GM21786 (cell line): ENCODE results near the gene ANTXRL.
"Not testable (repeated sequence)": the region's sequence is repeated elsewhere in the genome, so short reads cannot be mapped to it uniquely, and the experiment has no call there.

Experiments used
- ATAC-seq: cut with Tn5 transposase; IDR thresholded peaks from one replicate; pipeline ENCODE4 v1.9.1; 2021; ENCODE audit not compliant: unreplicated experiment

ANTXRL gene

DNA sequence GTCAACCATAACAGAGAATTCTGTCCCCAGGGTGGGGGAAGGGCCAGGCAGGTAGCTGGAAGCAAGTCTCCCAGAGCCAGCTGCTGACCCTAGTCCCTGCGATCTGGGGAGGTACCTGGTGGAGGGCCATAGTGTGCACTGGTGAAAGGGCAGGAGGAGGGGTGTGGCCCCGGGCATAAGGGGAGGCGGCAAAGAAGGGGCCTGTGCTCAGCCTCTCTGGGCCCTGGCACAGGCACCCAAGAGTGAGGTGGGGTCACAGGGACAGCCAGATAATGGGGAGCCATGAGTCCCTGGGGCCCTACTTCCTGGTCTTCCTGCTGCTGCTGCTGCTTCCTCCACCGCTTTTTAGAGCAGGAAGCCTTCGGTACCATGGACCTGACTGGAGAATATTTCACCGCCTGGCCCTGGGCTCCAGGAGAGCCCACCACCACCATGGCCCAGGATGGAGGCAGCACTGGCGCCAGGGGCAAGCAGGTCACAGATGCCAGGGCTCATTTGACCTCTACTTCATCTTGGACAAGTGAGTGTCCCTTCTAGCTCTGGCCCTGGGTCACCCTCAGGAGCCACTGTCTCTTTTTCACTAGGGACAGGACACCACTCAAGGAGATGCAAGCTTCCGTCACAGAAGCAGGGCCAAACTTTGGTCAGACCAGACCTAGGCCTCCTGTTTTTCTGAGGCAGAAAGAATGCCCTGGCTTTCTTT lies at the start of gene ANTXRL:
TSS of gene ANTXRL (plus strand) at position 7 of the 703 bp plus-strand sequence. CDS start at position 273, 266 bp downstream.
- ATAC-seq: no peak

DNA sequence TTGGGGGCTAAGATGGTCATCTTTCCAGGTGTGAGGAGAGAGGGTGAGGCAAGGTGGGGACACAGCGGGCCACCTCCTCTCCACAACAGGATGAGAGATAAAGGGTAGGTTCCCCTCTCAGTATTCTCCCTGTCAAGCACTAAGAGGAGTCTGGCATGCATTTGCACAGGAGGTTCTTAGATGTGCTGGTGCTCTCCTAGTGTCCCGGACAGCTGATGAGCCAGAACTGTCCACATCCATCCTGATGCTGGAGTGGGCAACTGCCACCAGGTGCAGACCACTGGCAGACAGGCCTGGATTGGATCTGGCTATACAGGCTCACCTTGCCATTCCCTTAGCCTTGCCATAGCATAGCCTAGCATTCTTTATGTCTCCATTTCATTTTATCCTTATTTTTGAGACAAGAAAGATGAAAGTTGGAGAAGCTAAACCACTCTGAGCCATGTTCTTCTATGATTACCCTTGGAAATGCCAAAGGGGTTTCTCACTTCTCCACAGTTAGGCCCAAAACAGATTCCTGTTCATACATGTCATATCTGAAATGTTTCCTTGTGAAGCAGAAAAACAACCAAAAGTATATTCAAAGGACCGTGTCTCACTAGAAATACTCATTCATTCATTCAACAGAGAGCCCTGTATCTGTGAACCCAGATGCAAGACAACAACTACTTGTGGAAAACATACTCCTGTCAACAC lies 48.8 kb upstream of the ANTXRL start:
- no peak for ATAC-seq

DNA sequence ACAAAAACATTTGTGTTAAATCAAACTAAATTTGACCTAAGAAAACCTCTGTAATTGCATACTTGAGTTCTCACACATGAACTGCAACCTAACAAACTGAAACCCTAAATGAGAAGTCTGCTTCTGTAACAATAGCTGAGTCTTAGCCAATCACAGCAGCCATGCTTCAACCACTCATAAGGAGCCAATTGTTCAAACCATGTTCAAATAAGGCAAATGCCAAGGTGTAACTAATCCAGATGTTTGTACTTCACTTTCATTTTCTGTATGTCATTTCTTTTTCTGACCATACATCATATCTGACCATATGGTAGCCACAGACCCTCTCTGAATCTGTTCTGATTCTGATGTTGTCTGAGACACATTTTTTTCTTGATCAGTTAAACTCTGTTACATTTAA lies 47.5 kb upstream of the ANTXRL start:
- no peak for ATAC-seq

DNA sequence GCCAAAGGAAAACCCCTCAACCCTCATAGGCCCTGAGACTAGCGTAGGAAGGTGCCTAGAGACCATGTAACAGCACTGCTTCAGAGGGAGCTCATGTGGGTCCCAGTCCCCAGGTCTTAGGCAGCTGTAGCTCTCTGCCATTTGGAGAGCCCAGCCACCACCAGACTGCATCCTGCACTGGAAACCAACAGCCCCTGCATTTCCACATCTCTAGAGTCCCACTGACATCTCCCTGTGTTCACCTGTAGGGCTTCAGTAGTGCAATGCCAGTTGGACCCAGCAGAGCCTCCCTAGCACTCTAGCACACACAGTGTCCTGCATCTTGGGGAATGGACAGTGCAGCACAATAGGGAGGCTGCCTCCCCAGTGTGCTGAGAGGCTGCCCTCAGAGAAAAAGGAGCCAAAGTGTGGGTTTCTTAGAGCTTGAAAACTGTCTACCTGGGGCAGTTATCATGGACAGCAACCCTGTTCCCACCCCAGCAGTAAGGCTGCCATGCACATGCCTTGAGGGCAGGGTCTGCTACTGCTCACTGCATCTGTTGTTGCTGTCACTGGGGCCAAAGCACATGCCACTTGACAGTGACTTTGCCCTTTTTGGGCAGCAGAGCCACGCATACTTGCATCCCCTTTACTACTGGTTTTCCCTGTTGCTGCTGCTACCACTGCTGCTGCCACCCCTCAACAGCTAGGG lies 46.7 kb upstream of the ANTXRL start:
- ATAC-seq: no peak

DNA sequence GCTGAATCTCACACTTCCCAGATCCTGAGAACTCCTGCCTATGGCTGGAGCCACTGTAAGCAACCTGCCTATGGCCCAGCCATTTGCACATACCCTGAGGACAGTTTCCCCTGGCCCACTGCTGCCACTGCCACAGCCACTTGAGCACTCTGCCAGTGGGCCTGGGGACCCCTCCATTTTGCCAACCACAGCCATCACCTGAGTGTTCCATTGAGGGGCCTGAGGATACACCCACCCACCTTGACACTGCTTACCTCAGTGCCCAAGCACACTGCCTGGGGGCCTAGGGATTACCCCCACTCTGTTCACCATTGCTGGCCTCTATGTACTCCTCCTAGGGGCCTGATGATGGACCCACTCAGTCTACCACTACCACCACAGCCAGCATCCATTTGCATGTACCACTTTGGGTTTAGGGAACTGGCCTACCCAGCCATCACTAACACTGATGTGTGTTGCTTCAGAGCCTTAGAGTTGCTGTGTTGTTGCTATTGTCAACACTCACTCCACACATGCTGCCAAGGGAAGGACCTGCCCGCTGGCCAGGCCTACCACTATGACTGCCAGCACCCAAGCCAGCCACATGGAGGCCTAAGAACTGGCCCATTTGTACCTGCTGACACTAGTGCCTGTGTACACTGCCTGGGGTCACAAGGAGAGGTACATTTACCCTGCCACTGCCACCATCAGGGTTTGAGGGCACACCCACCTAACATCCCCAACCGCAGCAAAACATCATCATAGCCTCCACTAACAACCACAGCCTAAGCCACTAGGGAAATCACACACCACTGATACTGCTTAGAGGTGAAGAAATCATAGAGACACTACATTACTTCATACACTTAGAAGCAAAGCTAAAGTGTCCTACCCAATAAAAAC lies 45.9 kb upstream of the ANTXRL start:
- ATAC-seq: no peak

DNA sequence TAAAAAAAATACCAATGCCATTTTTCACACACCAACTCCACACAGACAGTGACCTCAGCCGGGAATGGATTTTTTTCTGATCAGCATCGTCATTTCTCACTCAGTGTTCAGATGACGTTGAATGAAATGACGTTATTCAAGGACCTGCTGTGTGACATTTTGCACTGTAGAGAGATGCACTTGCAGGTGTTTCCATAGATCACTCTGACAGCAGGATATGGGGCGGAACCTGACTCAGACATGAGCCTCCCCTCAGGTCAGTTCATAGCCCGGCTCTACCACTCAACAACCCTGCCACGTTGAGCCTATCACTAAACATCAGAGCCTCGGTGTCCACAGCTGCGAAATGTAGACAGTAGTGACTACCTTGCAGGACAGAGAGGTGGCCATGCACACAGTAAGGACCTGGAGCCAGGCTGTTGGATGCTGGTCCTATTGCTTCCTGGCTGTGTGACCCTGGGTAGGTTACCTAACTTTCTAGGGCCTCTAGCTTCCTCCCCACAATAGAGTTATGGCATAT lies 41.4 kb upstream of the ANTXRL start:
- ATAC-seq: no peak

DNA sequence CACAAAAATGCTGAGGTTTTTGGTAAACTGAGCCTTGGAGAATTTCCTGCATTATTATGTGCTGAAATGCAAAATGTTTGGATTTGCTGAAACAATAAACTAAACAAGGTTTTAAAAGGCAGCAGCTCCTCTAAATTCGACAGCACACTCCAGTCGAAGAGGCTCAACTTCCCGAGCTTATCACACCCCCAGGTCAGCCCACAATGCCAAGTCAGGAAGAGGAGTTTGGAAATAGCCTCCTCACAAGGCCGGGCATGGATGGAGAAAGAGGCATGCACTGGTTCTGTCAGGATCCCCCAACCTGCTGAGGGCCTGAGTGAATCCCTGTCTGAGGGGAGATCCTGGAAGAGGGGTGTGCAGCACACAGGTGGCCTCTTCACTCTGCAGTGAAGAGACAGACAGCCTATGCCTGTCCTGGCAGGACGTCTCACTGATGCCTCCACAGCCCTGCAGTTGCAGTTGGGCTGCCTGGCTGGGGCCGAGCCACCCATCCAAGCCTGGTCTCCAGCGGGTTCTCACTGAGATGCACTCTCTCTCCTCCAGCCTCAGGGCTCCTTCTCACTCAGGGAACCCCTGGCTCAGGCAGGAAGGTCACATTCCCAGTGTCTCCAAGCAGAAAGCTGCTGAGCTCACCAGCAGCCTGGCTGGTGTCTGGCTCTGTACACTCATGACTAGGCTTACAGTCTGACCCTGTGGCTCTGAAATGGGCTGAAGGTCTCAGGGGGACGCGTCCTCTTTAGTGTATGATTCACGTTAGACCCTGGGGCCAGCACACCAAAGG lies 40.2 kb upstream of the ANTXRL start:
- not testable (repeated sequence) for ATAC-seq

DNA sequence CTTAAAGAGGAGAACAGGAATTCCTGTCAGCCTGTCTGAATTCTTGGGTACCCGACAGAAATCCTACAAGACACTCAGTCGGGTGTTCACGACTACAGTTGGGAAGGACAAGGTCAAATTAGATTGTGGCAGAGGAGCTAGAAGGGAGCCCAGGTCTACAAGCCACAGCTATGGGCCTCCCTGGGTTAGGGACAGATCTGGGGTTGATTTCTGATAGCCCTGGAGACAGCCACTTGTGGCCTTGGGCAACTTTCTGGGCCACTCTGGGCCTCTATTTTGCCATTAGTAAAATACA lies 39.7 kb upstream of the ANTXRL start:
- ATAC-seq: no peak

DNA sequence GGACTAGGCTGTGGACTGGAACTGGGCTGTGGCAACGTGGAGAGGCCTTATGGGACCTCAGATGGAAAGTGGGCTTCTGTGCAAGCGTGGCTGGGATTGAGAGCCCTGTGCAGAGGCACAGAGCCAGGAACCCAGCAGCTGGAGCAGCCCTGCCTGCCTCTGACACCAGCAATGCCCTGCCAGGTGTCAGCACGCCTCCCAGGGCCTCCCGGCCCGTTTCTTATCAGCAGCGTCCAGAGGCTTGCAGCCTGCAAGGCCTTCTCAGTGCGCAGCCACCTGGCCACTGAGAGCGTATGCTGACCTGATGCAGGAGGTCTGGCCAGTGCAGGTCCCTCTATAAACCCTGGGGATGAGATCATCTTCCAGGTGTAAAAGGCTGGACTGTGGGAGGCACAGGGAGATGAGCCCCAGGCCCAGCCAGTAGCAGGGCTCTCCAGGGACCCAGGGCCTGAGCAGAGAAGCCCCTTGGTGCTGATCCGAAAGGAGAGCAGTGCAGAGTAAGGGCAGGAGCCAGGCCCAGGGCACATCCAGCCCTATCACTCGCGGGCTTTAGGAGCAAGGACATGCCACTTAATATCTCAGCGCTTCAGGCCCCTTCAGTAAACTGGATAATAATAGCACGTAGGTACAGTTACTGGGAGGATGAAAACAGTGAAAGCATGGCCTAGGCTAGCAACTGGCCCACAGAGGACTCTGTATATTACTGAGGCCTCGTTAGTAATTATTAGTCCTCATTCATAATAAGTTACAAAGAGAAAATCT lies 38.8 kb upstream of the ANTXRL start:
- no peak for ATAC-seq

DNA sequence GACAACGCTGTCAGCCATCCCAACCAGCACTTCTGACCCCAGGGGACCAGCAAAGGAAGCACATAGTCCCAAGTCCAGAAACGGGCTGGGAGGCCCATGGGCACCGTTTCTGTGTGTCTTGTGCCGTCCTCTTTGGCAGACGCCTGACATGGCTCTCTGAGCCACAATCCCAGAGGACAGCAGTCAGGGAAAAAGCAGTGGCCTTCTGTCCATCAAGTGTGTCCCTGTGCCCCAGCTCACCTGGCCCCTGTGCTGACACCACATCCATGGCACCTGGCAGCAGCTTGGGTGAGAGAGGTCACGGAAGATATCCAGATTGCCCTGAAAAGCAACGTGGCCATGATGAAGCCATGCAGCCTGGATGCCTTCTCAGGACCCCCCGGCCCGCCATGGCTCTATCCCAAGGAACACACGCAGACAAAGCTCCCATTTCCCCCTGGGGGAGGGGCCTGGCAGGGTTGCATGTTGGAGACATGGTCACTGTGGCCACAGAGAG lies 38.1 kb upstream of the ANTXRL start:
- no peak for ATAC-seq

DNA sequence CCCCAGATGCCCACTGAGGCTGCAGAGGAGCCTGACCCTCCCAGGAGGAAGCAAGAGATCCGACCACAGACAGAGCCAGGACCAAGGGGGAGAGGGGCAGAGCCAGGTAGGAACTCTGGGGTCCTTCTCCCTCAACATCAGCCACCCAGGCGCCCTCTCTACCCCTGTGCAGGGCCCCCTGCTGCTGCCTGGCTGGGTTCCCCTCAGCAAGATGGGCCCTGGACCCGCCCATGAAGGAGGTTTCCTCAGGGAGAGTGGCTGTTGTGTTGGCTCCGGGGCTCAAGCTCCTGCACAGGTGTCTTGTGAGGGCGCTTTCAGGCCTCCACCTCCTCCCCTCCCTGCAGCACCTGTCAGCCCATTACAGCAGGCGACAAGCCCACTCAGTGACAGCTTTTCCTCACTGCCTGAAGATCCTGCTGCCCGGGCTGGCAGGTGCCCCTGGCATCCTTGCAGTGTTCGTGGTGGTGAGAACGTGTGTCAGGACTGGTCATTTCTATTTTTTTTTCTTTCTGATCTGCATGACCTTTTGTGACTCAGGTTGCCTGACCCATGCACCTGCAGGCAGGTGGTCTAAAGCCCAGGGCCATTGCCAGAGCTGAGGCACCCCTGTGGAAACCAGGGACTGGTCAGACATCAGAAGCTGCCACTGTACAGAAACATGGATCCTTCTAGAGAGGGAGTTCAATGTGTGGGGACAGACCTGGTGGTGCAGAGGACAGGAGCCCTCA lies 37.0 kb upstream of the ANTXRL start:
- not testable (repeated sequence) for ATAC-seq

DNA sequence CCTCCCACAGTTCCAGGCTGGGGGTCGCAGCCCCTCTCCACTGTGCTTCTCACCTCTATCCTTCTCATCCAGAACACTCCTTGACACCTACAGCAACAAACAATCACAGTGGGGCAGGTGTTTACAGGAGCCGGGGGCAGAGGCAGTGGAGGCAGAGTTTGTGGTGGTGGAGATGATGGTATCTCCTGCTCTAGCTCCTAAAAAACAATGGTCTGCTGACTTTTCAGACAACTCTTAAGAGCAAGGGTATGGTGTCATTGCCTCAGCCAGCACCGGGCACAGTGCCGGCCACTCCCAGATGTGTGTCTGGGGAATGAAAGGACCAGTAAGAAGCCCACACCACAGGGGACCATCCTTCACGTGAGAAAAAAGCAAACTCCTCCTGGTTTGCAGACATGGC lies 36.3 kb upstream of the ANTXRL start:
- no peak for ATAC-seq

DNA sequence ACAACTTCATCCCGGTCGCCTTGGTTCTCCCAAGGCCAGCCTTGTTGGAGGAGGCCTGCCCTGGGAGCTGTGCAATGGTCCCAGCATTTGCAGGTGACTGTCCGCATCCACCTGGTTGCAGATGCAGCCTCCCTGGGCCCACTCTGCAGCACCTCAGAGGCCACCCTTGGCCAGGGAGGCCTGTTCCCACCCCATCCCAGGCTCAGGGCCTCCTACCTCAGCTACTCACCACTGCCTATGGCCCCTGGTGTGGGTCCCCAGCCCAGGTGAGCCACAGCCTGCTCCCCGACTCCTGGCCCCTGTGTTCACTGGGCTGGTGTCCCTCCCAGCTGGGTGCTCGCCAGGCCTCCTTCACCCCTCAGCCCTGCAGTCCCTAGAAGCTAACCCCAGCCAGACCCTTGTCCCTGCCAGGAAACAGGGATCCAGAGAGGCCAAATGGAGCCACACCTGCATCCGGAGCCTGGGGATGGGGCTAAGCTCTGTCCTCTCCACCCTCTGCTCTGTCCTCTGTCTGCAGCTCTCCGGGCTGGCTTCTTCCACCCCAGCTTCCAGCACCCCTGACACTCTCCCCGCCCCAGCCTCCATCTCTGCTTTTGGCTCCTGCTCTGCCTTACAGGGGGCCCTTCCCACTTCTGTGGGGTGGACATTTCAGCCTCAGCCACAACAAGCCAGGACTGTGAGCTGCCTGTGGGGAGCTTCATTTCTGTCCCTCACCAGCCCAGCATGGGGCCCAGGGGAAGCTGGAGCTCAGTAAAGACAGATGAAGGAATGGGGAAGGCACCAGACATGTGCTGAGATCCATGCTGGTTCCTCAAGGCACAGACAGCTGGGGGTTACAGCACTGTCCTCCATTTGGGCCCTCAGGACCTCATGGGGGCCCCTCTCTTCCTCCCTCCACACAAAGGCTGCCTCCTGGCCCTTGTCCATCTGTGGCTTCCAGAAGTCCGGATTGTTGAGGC lies 35.6 kb upstream of the ANTXRL start:
- no peak for ATAC-seq

DNA sequence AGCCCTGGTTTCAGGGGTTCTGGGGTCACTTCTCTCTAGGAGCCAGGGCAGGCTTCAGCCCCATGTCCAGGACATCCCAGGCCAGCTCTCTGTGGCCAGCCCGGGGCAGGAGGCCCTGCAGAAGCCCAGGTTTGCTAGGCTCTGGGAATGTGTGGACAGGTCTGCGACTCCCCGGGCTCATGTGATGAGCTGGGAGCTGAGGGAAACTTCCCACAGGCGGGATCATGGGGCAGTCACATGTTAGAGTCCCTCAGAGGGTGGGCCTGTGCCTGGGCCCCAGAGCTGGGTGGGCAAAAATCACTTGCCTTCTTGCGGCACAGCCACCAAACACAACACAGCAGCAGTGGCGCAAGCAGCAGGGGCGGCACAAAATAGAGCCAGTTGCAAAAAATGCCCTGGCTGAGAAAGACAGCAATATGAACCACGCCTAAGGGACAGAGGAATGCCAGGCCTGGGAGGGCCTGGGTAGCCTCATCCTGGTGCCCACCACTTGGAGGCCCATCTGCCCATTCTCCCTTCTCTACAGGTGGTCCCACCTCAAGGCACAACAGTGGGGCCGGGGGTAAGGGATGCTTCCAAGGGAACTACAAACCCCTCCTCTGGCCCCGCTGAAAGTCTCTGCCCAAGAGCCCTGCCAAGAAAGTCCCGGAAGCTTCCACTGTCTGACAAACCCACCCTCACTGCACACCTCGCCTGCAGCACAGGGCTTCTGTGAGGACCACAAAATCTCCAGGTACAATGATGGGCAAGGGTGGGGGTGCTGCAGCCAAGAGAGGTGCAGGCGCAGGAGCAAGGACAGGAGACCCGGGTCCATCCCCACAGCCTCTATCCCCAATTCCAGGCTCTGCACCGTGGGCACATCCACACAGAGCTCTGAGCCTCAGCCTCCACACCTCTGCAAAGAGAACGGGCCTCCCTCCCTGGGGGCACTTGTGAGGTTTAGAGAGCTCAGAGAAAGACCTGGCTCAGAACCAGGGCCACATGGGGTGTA lies 34.6 kb upstream of the ANTXRL start:
- ATAC-seq: no peak

DNA sequence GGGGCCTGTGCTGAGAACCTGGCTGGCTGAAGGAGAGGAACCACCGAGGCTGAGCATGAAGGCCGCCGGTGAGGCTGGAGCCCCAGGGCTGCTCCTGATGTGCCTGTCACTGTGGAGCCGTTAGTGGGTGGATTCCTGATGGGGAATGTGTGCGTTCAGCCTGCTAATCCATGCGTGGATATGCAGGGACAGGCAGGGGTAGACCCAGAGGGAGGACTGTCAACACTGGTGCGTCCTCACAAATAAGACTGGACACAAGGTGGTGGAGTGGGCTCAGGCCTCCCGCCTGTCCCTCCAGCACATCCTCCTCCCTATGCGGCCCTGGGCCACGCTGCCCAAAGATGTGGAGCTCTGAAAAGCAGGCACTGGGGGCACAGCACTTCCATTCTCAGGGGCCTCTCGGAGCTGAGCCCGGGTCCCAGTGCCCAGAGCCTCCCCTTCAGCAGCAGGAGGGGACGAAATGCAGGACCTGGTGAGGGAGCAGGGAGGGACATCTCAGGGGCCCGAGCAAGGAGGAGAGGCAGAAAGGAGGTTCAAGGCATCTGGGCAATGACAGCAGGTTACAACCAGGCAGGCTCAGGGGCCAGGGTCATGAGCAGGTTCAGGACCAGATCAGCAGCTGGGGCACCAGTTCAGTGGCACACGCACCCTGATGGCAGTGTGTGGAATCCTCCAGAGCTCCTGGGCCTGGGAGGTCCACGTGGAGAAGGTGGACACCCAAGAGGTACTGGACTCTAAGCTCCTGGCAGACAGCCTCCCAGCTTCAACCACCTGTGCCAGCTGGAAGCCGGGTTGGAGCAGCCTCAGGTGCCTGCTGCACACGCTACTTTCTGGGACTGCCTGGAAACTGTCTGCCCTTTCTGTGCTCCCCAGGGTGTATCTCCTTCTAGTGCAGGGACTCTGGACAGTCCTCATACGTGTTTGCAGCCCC lies 33.5 kb upstream of the ANTXRL start:
- no peak for ATAC-seq
